Glutamatergic neuron (in vitro differentiated cells): ENCODE results near the gene CDYL2. TPM values are rescaled to one million over a fixed set of nuclear protein-coding genes. Genes with fewer than 3 reads are reported as not detected.
"Not testable (repeated sequence)": the region's sequence is repeated elsewhere in the genome, so short reads cannot be mapped to it uniquely, and the experiment has no call there.

ENCODE experiments used
- DNase-seq: peaks from one replicate; pipeline ENCODE4 v3.0.0; 2022
- H3K27ac Mint-ChIP-seq: one replicate; pipeline ENCODE4 v1.8.0; 2020; ENCODE audit warnings: mild to moderate bottlenecking, mixed read lengths, inconsistent platforms; ENCODE audit not compliant: unreplicated experiment
- H3K27me3 Mint-ChIP-seq: one replicate; pipeline ENCODE4 v1.8.0; 2020; ENCODE audit warnings: mild to moderate bottlenecking, moderate library complexity, mixed read lengths, inconsistent platforms; ENCODE audit not compliant: unreplicated experiment
- H3K36me3 Mint-ChIP-seq: one replicate; pipeline ENCODE4 v1.8.0; 2020; ENCODE audit warnings: mild to moderate bottlenecking, mixed read lengths, inconsistent platforms; ENCODE audit not compliant: unreplicated experiment
- H3K4me1 Mint-ChIP-seq: one replicate; pipeline ENCODE4 v1.8.0; 2020; ENCODE audit warnings: mild to moderate bottlenecking, low read depth, mixed read lengths, inconsistent platforms; ENCODE audit not compliant: unreplicated experiment
- H3K4me3 Mint-ChIP-seq: one replicate; pipeline ENCODE4 v1.8.0; 2020; ENCODE audit warnings: mild to moderate bottlenecking, mixed read lengths, inconsistent platforms; ENCODE audit not compliant: unreplicated experiment
- H3K9me3 Mint-ChIP-seq: one replicate; pipeline ENCODE4 v1.8.0; 2020; ENCODE audit warnings: mild to moderate bottlenecking, moderate library complexity, mixed read lengths, inconsistent platforms; ENCODE audit not compliant: unreplicated experiment
- CTCF ChIP-seq: fragments of 200-600 bp; sonication (generic); IDR thresholded peaks from one replicate; pipeline ENCODE4 v1.5.0; 2021; ENCODE audit not compliant: partially characterized antibody, unreplicated experiment
- total RNA-seq: library from RNA; stranded (reverse); fragmentation: NEBNext Ultra II Directional; extraction: Animal tissue kit (Norgen Biotek cat#: 25700); gene quantifications from one replicate; pipeline ENCODE4 v1.2.1, GENCODE V29; 2021; ENCODE audit not compliant: unreplicated experiment

CDYL2 gene
- total RNA-seq, 1 donor from 2014 or later = 30.5 TPM

GRCh38 chr16:80792031-80792430 lies 12.4 kb downstream of the CDYL2 start:
- Mint-ChIP-seq H3K4me1 (no peaks in the 10 kb centered on the region), H3K27ac (no peak overlapping the region), H3K27me3 (no peaks in the 10 kb centered on the region), H3K9me3 (no peaks in the 10 kb centered on the region), H3K36me3 (no peaks in the 10 kb centered on the region), H3K4me3 (no peak overlapping the region)
- TF ChIP-seq CTCF = no peak
- DNase-seq = no peak

- Mint-ChIP-seq H3K4me3 (no peak overlapping the region), H3K36me3 (no peaks in the 10 kb centered on the region), H3K4me1 (no peaks in the 10 kb centered on the region), H3K9me3 (no peaks in the 10 kb centered on the region), H3K27ac (no peak overlapping the region), H3K27me3 (no peaks in the 10 kb centered on the region)
- no peak for DNase-seq
- no peak for TF ChIP-seq CTCF
Observed at GRCh38 chr16:80791411-80791810, 13.0 kb downstream of the CDYL2 start.

- H3K27ac Mint-ChIP-seq = no peak overlapping the region
- H3K9me3 Mint-ChIP-seq = peaks cover under 1% of the 10 kb centered on the region
- no peak overlapping the region for H3K4me3 Mint-ChIP-seq
- no peaks in the 10 kb centered on the region for H3K4me1 Mint-ChIP-seq
- no peaks in the 10 kb centered on the region for H3K36me3 Mint-ChIP-seq
- no peak for TF ChIP-seq CTCF
- no peak for DNase-seq
- no peaks in the 10 kb centered on the region for H3K27me3 Mint-ChIP-seq
Observed at GRCh38 chr16:80790751-80791150, 13.6 kb downstream of the CDYL2 start.

GRCh38 chr16:80788027-80788426 lies 16.4 kb downstream of the CDYL2 start:
- no peak overlapping the region for H3K4me3 Mint-ChIP-seq
- DNase-seq = no peak
- H3K4me1 Mint-ChIP-seq = no peaks in the 10 kb centered on the region
- H3K27me3 Mint-ChIP-seq = peaks cover 3% of the 10 kb centered on the region
- peaks cover 4% of the 10 kb centered on the region for H3K9me3 Mint-ChIP-seq
- peaks cover 19% of the 10 kb centered on the region for H3K36me3 Mint-ChIP-seq
- no peak overlapping the region for H3K27ac Mint-ChIP-seq
- no peak for TF ChIP-seq CTCF

- H3K27me3 Mint-ChIP-seq, H3K27ac Mint-ChIP-seq, H3K9me3 Mint-ChIP-seq, H3K4me1 Mint-ChIP-seq, H3K4me3 Mint-ChIP-seq, DNase-seq: not testable (repeated sequence)
- H3K36me3 Mint-ChIP-seq = peaks cover 28% of the 10 kb centered on the region
Observed at GRCh38 chr16:80786561-80786960, 17.8 kb downstream of the CDYL2 start.

- H3K4me1 Mint-ChIP-seq = no peaks in the 10 kb centered on the region
- H3K9me3 Mint-ChIP-seq = peaks cover 4% of the 10 kb centered on the region
- no peak for TF ChIP-seq CTCF
- peaks cover 3% of the 10 kb centered on the region for H3K27me3 Mint-ChIP-seq
- peaks cover 40% of the 10 kb centered on the region for H3K36me3 Mint-ChIP-seq
- no peak overlapping the region for H3K4me3 Mint-ChIP-seq
- no peak overlapping the region for H3K27ac Mint-ChIP-seq
- DNase-seq = no peak
Observed at GRCh38 chr16:80784951-80785350, 19.4 kb downstream of the CDYL2 start.
